Measurements from ENCODE around the gene CBLC. TPM values are rescaled to one million over a fixed set of nuclear protein-coding genes. Genes with fewer than 3 reads are reported as not detected.

The CBLC gene
- total and polyA plus RNA-seq, 2 donors (not counting 1 experiment from before 2014, with no cell fraction given) = not detected

- ATAC-seq (ENCODE audit: low read depth) = no peak
- no peak overlapping the region for H2AFZ ChIP-seq (ENCODE audit: insufficient read depth, low read depth, low read length, poor library complexity, severe bottlenecking)
- CTCF ChIA-PET = no interaction called here
- TF ChIP-seq CTCF (IDR thresholded peaks at IDR 0.05) (no peak), EZH2 (IDR thresholded peaks at IDR 0.05; ENCODE audit: borderline replicate concordance, insufficient read depth, low read depth, low read length, poor library complexity, severe bottlenecking) (no peak)
- H3K9me3 Mint-ChIP-seq (ENCODE audit: insufficient read depth) = no peaks in the 10 kb centered on the region
- no peak for DNase-seq
- no peak overlapping the region for H3K4me3 ChIP-seq (ENCODE audit: control extremely low read depth in 1 of 5, extremely low read depth in 1 of 5, insufficient read depth in 1 of 5, low read depth in 2 of 5, low read length in 4 of 5)
- POLR2A ChIA-PET = no interaction called here
- H3K36me3 ChIP-seq (replicated peaks in 1 of 2; ENCODE audit: control extremely low read depth in 1 of 2, control insufficient read depth in 1 of 2, extremely low read depth in 1 of 2, insufficient read depth in 2 of 2, low read length in 1 of 2) = no peaks in the 10 kb centered on the region
- no peak overlapping the region for H3K27ac Mint-ChIP-seq
- 69% methylated on average over 4 of the region's 7 CpGs for WGBS (ENCODE audit: insufficient coverage)
- no peaks in the 10 kb centered on the region for H4K20me1 ChIP-seq (ENCODE audit: control insufficient read depth, insufficient read depth, low read length, poor library complexity, severe bottlenecking)
- H3K27me3 Mint-ChIP-seq = peaks cover 34% of the 10 kb centered on the region
- peaks cover 9% of the 10 kb centered on the region for H3K4me1 Mint-ChIP-seq
- no peak overlapping the region for H3K4me3 Mint-ChIP-seq
- peak overlapping the region; percentile 64 for H3K4me2 ChIP-seq (replicated peaks; ENCODE audit: low read depth, low read length, poor library complexity, severe bottlenecking)
- H3K27ac ChIP-seq (ENCODE audit: low read length in 2 of 2) = no peak overlapping the region
- H3K9ac ChIP-seq (ENCODE audit: low read length) = no peak overlapping the region
- intact Hi-C loops (cut with micrococcal nuclease) = loop anchor here (10.0 kb wide), 1 partner anchor 435 kb away; the partner anchor contains the start of gene EXOC3L2
- H3K79me2 ChIP-seq (ENCODE audit: control insufficient read depth, insufficient read depth, low read length) = no peaks in the 10 kb centered on the region
- H3K9me3 ChIP-seq (ENCODE audit: control extremely low read depth in 1 of 3, control insufficient read depth in 2 of 3, insufficient read depth in 1 of 3, low read length in 2 of 3) = peaks cover 0 to 4% (median 0%) of the 10 kb centered on the region in 3 donors
- peaks cover 10% of the 10 kb centered on the region in 2 donors for H3K4me1 ChIP-seq (ENCODE audit: control insufficient read depth in 2 of 2, insufficient read depth in 2 of 2, low read length in 2 of 2)
- H3K27me3 ChIP-seq (replicated peaks in 1 of 4; ENCODE audit: control extremely low read depth in 1 of 4, control insufficient read depth in 3 of 4, insufficient read depth in 4 of 4, low read length in 3 of 4) = peaks cover 0 to 31% (median 7%) of the 10 kb centered on the region in 4 experiments
Observed at GRCh38 chr19:44809577-44810233, 32.0 kb downstream of the CBLC start.

Measured in B cell (primary cell).